HG03571 (cell line): ENCODE measurements around the gene UBE2K.
"Not testable (repeated sequence)": the region's sequence is repeated elsewhere in the genome, so short reads cannot be mapped to it uniquely, and the experiment has no call there.

ENCODE experiments used
- ATAC-seq: cut with Tn5 transposase; IDR thresholded peaks from one replicate; pipeline ENCODE4 v1.9.1; 2021; ENCODE audit not compliant: unreplicated experiment

Gene UBE2K

GRCh38 chr4:39687014-39687413, 10.9 kb upstream of the UBE2K start:
- ATAC-seq, result no peak

DNA sequence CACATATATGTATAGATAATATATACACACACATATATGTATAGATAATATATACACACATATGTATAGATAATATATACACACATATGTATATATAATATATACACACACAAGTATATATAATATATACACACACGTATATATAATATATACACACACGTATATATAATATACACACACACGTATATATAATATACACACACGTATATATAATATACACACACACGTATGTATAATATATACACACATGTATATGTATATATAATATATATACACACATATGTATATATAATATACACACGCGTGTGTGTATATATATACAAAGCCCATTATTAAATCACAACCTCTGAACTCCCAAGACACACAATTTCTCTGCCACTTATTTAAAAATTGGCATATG, 8.0 kb upstream of the UBE2K start:
- ATAC-seq, result no peak

- peak; percentile 19 for ATAC-seq
These were observed 581 bp downstream of the UBE2K start for GRCh38 chr4:39698424-39699009.

GRCh38 chr4:39699687-39700409, 1.9 kb downstream of the UBE2K start:
- ATAC-seq, result no peak

DNA sequence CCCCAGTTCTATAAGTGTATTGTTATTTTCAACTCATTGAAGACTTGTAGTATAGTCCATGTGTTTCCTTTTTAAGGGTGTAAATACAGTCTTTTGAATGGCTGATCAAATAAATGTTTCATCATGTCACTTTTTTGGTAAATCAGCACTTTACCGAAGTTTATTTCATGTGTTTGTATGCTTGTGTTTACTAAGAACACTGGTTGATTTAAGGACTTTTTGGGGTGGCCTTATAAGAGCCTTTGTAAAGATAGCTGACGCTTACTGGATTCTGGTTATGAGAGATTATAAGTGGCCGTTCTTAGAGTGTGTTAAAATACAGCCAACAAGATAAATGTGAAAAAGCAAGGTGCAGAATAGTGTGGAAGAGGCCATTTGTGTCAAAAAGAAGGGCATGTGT, 2.6 kb downstream of the UBE2K start:
- ATAC-seq, result no peak

- ATAC-seq, result no peak
These were observed 4.8 kb downstream of the UBE2K start for GRCh38 chr4:39702716-39703115.

- not testable (repeated sequence) for ATAC-seq
These were observed 6.9 kb downstream of the UBE2K start for GRCh38 chr4:39704789-39705188.

DNA sequence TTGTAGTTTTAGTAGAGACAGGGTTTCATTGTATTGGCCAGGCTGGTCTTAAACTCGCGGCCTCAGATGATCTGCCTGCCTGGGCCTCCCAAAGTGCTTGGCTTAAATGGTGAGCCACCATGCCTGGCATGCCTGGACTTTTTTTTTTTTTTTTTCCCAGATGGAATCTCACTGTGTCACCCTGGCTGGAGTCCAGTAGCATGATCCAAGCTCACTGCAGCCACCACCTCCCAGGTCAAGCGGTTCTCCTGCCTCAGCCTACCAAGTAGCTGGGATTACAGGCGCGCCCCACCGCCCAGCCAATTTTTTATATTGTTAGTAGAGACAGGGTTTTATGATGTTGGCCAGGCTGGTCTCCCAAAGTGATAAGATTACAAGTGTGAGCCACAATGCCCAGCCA, 8.4 kb downstream of the UBE2K start:
- no peak for ATAC-seq

GRCh38 chr4:39706741-39707511, 9.0 kb downstream of the UBE2K start:
- no peak for ATAC-seq

GRCh38 chr4:39710098-39710896, 12.4 kb downstream of the UBE2K start:
- ATAC-seq, result no peak

DNA sequence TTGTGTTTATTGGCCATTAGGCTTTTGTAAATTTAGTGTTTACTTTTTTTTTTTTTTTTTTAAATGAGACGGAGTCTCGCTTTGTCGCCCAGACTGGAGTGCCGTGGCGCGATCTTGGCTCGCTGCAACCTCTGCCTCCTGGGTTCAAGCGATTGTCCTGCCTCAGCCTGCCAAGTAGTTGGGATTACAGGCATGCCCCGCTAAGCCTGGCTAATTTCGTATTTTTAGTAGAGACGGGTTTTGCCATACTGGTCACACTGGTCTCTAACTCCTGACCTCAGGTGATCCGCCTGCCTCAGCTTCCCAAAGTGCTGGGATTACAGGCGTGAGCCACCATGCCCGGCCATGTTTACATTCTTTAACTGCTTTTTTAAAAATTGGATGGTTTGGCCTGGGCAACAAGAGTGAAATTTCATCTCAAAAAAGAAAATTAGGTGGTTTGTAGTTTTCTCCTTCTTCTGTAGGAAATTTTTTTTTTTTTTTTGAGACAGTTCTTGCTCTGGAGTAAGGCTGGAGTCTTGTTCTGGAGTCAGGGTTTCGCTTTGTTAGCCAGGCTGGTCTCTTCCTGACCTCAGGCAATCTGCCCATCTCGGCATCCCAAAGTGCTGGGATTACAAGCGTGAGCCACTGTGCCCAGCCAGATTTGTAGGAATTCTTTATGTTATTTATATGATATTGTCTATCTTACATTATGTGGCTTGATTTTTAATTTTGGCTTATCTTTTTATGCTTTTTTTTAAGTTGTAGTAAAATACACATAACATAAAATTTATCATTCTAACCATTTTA, 15.1 kb downstream of the UBE2K start:
- ATAC-seq, result no peak

- no peak for ATAC-seq
These were observed 15.8 kb downstream of the UBE2K start for GRCh38 chr4:39713691-39714090.

GRCh38 chr4:39714166-39714565, 16.2 kb downstream of the UBE2K start:
- ATAC-seq, result no peak

- ATAC-seq, result no peak
These were observed 17.9 kb downstream of the UBE2K start for GRCh38 chr4:39715788-39716187.

DNA sequence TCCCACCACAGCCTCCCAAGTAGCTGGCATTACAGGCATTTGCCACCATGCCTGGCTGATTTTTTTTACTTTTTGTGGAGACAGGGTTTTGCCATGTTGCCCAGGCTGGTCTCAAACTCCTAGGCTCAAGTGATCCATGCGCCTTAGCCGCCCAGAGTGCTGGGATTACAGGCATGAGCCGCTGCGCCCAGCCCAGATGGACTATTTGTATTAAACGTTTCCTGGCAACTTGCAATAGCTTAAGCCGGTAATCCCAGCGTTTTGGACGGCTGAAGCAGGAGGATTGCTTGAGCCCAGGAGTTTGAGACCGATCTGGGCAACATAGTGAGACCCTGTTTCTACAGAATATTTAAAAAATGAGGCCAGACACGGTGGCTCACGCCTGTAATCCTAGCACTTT, 18.4 kb downstream of the UBE2K start:
- ATAC-seq, result no peak

- ATAC-seq, result not testable (repeated sequence)
These were observed 19.8 kb downstream of the UBE2K start for GRCh38 chr4:39717743-39718142.

DNA sequence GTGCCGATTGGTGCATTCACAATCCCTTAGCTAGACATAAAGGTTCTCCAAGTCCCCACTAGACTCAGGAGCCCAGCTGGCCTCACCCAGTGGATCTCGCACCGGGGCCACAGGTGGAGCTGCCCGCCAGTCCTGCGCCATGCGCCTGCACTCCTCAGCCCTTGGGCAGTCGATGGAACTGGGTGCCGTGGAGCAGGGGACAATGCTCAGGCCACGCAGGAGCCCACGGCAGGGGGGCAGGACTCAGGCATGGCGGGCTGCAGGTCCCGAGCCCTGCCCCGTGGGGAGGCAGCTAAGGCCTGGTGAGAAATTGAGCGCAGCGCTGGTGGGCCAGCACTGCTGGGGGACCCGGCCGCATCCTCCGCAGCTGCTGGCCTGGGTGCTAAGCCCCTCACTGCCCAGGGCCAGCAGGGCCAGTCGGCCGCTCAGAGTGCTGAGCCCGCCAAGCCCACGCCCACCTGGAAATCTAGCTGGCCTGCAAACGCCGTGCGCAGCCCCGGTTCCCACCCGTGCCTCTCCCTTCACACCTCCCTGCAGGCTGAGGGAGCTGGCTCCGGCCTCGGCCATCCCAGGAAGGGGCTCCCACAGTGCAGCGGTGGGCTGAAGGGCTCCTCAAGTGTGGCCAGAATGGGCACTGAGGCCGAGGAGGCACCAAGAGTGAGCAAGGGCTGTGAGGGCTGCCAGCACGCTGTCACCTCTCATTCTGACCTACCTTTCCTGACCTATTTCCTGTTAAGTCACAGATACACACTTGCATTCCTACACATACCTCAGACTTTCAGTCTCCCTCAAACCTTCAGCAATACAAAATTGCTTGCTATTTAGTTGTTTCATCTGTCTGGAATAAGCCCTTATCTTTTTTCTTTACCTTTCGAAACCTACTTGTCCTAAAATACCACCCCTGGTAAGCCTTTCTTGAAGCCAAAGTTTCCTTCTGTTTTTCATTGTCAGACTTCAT, 20.7 kb downstream of the UBE2K start:
- ATAC-seq, result no peak

DNA sequence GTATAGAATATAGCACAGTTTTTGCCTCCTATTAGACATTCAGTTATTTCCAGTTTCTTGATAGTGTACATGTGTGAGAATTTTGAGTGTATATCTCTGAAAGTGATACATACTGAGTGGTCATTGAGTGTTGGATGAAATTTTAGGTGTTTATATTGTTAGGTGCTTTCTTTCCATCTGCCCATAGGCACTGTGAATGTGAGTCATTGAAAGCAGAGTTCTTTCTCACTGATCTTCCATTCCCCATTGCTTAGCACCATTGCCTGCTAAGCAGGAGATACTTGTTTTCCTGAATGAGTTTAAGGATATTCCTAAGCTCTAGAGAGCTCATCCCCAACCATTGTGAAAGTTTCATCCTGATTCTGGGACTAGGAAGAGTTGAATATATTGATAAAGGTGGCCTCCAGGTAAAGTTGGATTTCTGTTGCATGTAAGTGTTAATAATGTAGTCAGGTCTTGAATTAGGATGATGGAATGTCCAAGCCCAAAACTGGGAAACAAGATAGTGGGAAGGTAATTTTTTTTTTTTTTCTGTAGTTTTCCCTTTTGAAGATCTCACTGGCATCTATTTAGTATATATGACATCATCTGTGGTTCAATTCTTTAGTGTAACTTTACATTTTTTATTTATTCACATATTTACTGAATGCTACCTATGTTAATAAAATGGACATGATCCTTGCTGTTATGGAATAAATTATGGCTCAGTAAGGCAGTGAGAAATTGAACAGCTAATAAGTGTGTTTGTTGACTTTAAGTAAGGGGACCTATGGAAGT, 22.1 kb downstream of the UBE2K start:
- ATAC-seq, result no peak

DNA sequence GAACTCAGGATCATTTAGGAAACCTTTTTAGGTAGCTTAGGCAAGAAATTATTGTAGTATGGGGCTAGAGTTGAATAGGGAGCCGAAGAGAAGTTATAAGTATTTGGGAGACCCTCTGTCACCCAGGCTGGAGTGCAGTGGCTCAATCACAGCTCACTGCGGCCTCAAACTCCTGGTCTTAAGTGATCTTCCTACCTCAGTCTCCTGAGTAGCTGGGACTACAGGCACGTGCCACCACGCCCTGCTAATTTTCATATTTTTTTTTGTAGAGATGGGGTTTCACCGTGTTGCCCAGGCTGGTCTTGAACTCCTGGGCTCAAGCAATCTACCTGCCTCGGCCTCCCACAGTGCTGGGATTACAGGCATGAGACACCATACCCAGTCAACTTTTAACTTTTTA, 23.3 kb downstream of the UBE2K start:
- ATAC-seq, result not testable (repeated sequence)
